GM21390 (cell line): Measurements from ENCODE around the gene SLC24A3.

Experiments used
- ATAC-seq: cut with Tn5 transposase; IDR thresholded peaks from one replicate; pipeline ENCODE4 v1.9.1; 2021; ENCODE audit not compliant: unreplicated experiment

SLC24A3 gene

GRCh38 chr20:19236371-19237055 is 24.1 kb downstream of the SLC24A3 start:
- no peak for ATAC-seq

- no peak for ATAC-seq
These were observed 29.0 kb downstream of the SLC24A3 start for GRCh38 chr20:19241440-19241839.

GRCh38 chr20:19244291-19244690 is 31.8 kb downstream of the SLC24A3 start:
- ATAC-seq: no peak

GRCh38 chr20:19249106-19249879 is 36.9 kb downstream of the SLC24A3 start:
- no peak for ATAC-seq

- ATAC-seq: no peak
These were observed 37.9 kb downstream of the SLC24A3 start for GRCh38 chr20:19250346-19250745.

GRCh38 chr20:19251506-19251905 is 39.1 kb downstream of the SLC24A3 start:
- no peak for ATAC-seq

GRCh38 chr20:19251958-19252357 is 39.5 kb downstream of the SLC24A3 start:
- no peak for ATAC-seq

- no peak for ATAC-seq
These were observed 40.1 kb downstream of the SLC24A3 start for GRCh38 chr20:19252451-19253120.

- no peak for ATAC-seq
These were observed 40.9 kb downstream of the SLC24A3 start for GRCh38 chr20:19253316-19253715.

GRCh38 chr20:19253916-19254820 is 41.7 kb downstream of the SLC24A3 start:
- ATAC-seq: no peak

GRCh38 chr20:19254956-19255355 is 42.5 kb downstream of the SLC24A3 start:
- ATAC-seq: no peak

GRCh38 chr20:19256085-19256484 is 43.6 kb downstream of the SLC24A3 start:
- no peak for ATAC-seq

GRCh38 chr20:19256906-19257595 is 44.6 kb downstream of the SLC24A3 start:
- no peak for ATAC-seq

GRCh38 chr20:19257865-19258264 is 45.4 kb downstream of the SLC24A3 start:
- ATAC-seq: no peak

GRCh38 chr20:19259141-19259591 is 46.7 kb downstream of the SLC24A3 start:
- ATAC-seq: no peak

GRCh38 chr20:19260412-19261090 is 48.1 kb downstream of the SLC24A3 start:
- peak; percentile 79 for ATAC-seq

- ATAC-seq: no peak
These were observed 51.7 kb downstream of the SLC24A3 start for GRCh38 chr20:19264191-19264590.

GRCh38 chr20:19265646-19266374 is 53.4 kb downstream of the SLC24A3 start:
- no peak for ATAC-seq

- no peak for ATAC-seq
These were observed 56.0 kb downstream of the SLC24A3 start for GRCh38 chr20:19268426-19268825.
